ENCODE data around the gene MRPL27.
"Not testable (repeated sequence)": the region's sequence is repeated elsewhere in the genome, so short reads cannot be mapped to it uniquely, and the experiment has no call there.

The MRPL27 gene

DNA sequence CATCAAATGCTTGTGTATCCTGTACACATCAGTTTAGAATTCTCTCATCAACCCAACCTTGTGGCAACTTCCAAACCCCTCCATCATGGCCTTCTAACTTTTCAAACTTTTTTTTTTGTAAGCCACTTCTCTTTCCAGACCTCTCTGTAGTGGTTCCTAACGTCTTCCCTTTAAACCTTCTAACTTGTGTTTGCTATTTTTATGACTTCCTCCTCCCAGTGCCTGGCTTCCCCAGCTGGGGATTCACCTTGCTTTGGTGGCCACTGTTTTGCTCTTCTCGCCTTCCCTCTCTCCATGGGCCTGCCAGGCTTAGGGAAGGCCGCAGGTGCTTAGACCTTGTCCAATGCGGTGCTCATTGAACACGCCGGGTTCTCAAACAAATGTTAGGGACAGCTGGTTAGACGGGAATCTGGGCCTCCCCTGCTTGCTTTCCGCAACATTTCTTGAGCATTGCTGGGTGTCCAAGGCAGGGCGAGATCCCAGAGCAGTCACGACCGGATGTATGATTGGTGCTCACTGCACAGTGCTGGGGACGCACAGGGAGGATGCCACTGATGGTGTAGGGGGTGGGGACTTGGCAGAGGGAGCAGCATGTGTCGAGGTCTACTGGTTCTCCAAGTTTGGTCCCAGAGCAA, 28.1 kb downstream of the MRPL27 start:
- DNase-seq = no peak

DNA sequence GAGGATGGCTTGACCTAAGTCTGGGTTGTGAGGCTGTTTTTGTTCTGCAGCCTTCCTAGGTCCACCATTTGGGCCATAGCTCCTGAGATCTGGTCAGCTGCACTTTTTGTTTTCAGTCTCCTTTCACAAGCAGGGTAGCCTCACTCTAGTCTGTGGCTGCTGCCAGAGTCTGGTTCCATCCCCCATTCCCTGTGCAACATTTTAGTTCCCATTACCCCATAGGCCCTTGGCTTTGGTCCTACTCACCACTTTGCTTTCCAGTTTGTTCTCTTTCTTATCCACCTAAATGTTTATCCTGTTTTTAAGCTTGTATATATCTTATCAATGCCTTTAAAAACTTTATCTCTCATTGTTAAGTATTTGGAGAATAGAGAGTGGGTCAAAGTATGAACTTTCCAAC, 33.6 kb downstream of the MRPL27 start:
- no peak for DNase-seq

DNA sequence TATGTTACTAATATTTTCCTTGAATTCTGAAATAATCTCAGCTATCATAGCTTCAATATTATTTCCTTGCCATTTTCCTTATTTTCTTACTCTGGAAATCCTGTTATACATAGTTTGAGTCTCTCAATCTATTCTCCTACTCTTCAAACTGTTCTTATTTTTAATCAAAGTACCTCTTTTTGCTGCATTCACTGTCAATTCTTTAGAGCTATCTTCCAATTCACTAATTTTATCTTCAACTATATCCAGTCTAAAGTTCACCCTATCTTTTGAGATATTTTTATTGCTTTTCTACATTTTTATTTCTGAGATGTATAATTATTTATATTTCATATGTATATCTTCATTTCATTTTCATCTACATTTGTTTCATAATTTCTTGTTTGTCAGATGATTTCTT, 34.3 kb downstream of the MRPL27 start:
- no peak for DNase-seq

DNA sequence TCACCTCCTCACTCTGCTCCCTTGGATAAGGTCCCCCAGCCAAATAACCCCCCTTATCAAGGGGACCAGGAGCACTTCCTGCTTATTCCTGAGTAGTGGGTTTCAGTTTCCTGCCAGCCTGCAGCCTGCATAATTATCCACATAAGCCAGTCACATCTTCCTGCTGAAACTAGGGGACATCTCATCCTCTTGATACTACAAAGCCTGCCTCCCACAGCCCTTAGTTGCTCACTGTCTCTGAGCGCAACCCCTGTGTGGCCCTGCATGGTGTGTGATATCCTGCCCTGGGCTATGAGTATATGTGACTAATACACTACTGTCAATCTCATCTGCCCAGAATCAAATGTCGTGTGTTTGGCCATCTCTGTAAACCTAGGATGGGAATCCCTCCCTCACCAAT, 35.0 kb downstream of the MRPL27 start:
- no peak for DNase-seq

DNA sequence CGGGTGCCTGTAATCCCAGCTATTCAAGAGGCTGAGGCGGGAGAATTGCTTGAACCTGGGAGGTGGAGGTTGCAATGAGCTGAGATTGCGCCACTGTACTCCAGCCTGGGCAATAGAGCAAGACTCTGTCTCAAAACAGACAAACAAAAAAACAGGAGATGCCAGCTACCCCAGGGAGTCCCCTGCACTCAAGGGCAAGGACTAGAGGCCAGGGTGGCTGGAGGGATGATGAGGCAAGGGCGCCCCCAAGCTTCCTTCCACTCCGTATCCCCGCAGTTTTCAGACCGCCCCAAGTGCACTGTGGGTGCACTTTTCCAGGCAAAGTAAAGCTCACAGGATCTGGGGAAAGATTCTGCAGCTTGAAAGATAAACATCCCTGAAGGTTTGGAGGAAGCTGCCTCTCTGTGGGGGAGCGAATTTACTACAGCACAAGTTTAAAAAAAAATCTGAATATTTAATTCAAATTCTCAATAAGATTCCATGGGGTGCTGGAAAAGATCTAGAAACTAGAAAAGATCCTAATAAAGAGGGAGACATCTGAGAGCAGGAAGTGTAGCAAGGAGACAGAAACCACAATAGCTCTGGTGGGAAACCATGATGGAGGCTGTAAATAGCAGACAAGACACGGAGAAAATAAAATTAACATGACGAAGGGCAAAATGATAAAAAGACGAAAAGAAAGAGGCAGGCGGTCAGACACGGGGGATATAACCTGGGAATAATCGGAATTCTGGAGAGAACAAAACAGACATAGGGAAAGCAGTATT, 39.5 kb downstream of the MRPL27 start:
- not testable (repeated sequence) for DNase-seq

DNA sequence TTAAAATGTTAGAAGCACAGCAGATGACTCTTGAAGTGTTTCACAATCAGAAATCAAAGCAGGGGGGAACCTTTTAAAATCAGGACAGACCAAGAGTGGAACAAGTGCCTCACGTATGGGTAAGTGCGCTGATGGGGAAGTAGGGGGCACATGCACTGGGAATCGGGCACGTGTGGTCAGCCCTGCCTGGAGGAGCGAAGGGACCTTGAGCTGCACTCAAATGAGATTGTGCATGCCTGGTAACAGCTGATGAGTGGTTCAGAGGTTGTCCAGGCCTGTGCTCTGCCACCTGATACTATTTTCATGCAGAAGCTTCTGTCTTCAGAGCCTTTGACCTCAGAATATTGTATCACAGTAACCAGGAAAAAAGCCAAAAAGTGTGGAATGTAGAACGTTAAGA, 40.8 kb downstream of the MRPL27 start:
- DNase-seq = no peak

DNA sequence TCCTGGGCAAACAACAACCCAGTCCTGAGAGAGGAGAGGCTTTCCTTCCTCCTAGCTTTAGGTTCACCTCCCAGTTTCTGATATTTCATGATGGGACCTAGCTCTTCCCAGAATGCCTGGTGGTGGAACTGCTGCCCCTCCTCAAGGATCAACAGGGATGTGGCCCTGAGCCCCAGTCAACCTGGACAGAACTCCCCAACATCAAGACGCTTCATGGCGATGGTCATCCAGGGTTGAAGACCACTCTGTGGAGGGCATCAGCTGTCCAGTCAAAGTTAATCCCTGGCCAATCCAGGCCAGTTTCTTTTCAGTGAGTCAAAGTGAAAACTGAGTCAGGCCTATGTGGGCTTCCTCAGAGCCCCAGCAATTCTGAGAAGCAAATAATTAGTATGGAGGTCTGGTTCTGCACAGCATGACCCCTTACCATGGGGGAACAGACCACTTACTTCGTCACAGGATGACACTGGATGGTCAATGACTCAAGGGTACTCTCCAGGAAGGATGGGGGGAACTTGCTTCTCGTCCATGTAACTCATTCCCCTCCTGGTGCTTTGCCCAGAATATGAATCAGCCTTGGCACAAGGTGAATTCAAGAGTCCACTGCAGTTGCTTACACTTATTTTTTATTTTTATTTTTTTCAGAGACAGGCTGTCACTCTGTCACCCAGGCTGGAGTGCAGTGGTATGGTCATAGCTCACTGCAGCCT, 41.7 kb downstream of the MRPL27 start:
- DNase-seq = no peak

DNA sequence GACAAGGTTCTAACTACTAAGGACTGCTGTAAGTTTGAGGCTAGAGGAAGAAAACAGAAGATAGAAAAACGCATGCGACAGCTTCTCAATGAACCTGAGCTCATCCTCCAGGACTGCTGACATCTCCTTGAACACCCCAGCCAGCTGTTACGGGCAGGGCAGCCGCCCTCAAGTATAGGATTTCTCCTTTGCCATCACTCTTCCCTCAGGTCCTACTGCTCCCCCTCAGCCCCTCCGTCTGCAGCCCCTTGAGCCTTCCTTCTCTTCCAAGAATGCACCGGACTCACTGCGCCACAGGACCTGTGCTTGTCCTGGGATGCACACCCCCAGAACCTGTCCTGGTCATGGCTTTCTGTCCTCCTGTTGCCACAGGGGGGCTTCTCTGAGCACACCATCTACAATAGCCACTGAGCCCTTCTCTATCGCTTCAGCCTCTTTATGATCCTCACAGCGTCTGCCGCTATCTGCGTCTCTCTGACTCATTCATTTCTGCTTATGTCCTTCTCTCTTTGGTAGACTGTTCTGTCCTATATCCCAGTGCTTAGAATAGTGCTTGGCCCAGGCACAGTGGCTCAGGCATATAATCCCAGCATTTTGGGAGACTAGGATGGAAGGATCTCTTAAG, 42.7 kb downstream of the MRPL27 start:
- DNase-seq = no peak

DNA sequence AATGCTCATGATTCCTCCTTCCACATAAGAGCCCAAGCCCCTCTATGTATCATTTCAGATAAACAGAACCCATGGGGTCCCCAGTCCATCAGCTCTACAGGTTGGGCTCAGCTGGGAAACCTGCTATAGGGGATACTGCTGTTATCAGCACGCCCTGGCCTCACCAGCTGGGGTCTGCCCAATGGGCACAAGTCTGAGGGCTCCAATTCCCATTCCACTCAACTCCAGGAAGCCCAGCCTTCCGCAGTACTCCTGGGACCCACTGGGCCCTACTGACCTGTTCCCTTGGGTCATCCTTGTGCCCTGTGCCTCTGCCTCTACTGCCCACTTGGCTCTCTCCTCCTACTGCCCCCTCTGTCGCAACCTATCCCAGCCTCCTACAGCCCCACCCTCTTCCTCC, 43.3 kb downstream of the MRPL27 start:
- DNase-seq = no peak

DNA sequence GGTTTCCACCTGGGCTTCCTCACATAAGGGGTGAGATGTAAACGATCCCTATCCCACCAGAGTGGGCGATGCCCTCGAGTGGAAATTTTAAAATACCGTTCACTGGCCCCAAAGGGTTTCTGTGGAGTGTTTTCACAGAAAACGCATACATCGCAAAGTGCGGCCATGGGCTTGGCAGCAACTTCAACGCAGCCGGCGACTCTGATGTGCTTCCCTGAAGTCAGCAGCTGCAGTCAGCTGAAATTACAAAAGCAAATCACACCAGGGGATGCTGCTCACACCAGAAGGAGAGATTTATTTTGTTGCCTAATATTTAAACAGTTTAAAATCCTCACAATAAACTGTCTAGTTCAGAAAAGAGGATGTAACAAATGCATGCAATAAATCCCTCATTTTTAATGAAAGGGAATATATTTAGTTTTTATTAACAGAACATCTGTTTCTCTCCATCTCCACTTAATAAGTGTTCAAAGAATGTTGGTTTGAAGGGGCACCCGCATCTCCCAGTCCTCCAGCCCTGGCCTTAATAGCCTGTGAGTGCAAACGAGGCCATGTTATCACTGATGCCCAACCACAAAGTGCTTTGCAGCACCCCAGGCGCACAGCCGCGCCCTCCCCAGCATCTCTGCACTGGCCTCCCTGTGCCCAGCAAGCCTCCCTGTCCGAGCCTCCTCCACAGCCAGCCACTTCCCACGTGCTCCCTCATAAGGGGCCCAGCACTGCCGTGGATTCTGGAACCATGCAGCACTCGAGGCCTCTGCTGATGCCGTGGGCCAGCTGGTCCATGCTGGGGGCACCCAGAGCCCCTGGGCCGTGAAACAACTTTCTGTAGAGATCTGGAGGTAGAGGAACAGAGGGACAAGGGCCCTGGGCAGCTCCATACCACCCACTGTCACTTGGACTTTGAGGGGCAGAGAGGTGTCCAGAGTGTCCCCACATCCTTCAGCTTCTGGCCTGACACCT, 44.3 kb downstream of the MRPL27 start:
- DNase-seq = no peak

DNA sequence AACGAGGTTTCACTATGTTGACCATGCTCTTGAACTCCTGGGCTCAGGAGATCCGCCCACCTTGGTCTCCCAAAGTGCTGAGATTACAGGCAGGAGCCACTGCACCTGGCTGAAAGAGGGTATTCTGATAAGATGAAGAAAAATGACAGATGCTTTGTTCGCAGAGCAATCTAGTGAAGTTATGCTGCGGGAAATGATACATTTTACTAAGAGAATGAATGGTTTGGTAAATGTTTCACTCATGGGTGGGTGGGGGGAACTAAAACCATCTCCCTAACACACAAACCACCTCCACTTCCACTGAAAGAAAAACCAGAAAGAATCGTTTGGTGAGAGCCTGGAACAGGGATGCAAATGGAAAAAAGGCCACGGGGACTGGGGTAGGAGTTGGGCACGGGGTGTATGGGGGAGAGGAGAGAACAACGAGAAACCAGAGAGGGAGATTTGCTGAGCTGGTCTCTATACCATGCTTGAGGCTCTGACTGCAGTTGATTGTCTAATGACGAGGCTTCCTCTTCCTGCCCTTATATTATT, 46.1 kb downstream of the MRPL27 start:
- no peak for DNase-seq

DNA sequence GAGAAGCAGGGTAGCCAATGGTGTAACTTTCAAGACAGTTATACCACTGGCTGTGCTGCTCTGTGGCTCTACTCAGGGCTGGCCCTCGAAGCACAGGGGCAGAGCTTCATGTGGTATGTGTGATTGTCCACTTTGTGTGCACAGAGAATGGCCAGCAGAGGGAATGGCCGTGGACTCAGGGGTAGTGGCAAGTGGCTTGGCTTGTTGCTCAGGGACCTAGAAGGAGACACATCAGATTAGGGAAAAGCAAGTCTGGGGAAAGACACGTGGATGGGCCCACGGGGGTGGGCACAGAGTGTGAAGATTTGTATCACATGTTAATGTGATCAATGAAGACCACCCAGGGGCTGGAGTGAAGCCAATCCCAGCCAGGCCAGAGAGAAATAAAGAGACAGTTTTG, 47.1 kb downstream of the MRPL27 start:
- no peak for DNase-seq

DNA sequence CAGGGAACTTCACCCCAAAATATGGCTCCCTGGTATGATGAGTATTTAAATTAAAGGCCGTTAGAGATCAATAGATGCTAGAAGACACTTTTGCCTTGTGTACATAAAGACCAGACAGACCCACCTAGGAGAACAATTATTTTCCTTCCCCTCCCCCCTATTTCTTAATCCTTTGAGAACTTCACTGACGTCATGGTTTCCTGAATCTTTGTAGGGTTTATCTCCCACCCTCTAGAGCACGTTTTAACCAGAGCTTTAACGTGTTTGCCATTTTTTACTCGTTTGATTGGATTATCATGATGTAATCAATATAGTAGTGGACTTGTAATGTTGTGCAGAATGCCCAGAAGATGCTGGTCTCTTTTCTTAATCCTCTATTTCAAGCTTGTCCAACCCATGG, 49.9 kb downstream of the MRPL27 start:
- no peak for DNase-seq

DNA sequence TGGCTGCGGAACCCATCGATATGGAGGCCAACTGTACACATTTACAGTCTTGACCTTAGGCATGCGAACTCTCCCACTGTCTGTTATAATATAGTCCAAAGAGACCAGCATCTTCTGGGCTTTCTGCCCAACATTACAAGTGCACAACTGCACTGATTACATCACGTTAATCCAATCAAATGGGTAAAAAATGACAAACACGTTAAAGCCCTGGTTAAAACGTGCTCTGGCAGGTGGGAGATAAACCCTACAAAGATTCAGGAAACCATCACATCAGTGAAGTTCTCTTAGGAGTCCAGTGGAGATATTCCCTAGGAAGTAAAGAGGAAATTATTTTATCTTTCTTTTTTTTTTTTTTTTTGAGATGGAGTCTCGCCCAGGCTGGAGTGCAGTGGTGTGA, 50.7 kb downstream of the MRPL27 start:
- DNase-seq = no peak

DNA sequence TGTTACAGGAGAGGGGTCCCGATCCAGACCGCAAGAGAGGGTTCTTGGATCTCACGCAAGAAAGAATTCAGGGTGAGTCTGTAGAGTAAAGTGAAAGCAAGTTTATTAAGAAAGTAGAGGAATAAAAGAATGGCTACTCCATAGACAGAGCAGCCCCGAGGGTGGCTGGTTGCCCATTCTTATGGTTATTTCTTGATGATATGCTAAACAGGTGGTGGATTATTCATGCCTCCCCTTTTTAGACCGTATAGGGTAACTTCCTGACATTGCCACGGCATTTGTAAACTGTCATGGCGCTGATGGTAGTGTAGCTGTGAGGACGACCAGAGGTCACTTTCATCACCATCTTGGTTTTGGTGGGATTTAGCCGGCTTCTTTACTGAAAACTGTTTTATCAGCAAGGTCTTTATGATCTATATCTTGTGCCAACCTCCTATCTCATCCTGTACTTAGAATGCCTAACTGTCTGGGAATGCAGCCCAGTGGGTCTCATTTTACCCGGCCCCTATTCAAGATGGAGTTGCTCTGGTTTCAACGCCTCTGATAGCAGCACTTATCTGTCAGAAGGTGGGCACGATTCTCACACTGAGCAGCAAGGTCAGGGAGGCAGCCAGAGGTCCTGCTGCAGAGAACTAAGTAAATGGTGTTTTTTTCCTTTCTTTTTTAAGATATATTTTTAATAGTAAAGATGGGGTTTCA, 53.5 kb downstream of the MRPL27 start:
- no peak for DNase-seq

DNA sequence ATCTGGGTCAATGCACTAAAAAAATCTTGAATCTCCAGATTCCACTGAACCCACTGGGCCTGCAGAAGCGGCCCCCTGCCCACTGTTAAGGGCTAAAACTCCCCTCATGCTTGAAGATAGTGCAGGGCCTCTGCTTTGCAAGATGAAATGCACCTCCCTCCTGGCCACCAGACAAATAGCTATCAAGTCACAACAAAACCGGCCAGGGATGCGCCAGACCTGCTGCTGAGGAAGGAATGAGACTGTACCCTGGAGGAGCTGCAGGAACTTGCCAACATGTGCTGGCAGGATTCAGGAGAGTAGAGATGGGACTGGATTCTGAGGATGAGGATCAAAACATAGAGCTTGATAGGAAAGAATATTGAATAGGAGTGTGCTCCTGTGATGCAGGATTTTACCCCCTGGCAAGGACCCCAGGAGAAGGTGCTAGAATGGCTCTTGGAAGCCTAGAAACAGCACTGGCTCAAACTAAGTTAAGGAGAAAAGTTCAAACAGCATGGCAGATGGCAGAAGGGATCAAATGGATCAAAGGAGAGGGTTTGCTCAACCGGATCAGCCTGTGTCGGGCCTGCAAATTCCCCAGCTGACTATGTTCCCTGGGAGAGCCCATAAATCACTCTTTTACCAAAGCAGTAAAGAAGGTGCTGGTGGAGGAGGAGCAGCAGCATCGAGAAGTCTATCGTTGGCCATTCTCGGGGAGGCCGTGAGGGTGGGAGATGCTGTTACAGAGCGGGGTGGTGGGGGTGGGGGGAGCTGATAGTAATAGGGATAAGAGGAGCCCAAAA, 54.3 kb downstream of the MRPL27 start:
- no peak for DNase-seq
